Smooth muscle cell (in vitro differentiated cells): ENCODE data around the gene MCF2. TPM values are rescaled to one million over a fixed set of nuclear protein-coding genes. Genes with fewer than 3 reads are reported as not detected.

Experiments
- DNase-seq: peaks from one replicate; lab custom pipeline; 2025; ENCODE audit not compliant: unreplicated experiment; lab: John Stamatoyannopoulos, UW
- H2AFZ ChIP-seq: fragments of 200-600 bp; sonication (generic); 2 replicates; pipeline ENCODE4 v1.6.0; 2016; ENCODE audit warnings: antibody characterized with exemption, low read depth, mild to moderate bottlenecking
- H3F3A ChIP-seq: fragments of 200-600 bp; sonication (generic); 2 replicates; pipeline ENCODE4 v1.6.0; 2017; ENCODE audit warnings: antibody characterized with exemption, low read depth
- H3K27ac ChIP-seq: fragments of 200-600 bp; sonication (generic); 2 replicates; pipeline ENCODE4 v1.5.1; 2016; ENCODE audit warnings: low read depth, mild to moderate bottlenecking
- H3K27me3 ChIP-seq: fragments of 200-600 bp; sonication (generic); 2 replicates; pipeline ENCODE4 v1.6.1; 2016; ENCODE audit warnings: low read depth, mild to moderate bottlenecking
- H3K36me3 ChIP-seq: fragments of 200-600 bp; sonication (generic); 2 replicates; pipeline ENCODE4 v1.5.1; 2016; ENCODE audit warnings: low read depth
- H3K4me1 ChIP-seq: fragments of 200-600 bp; sonication (generic); 2 replicates; pipeline ENCODE4 v1.5.1; 2016; ENCODE audit warnings: low read depth
- H3K4me2 ChIP-seq: fragments of 200-600 bp; sonication (generic); 2 replicates; pipeline ENCODE4 v1.6.0; 2016; ENCODE audit warnings: mild to moderate bottlenecking
- H3K4me3 ChIP-seq: fragments of 200-600 bp; sonication (generic); 2 replicates; pipeline ENCODE4 v1.5.1; 2016; ENCODE audit warnings: mild to moderate bottlenecking
- H3K79me2 ChIP-seq: fragments of 200-600 bp; sonication (generic); 2 replicates; pipeline ENCODE4 v1.6.0; 2016; ENCODE audit warnings: low read depth, mild to moderate bottlenecking
- H3K9ac ChIP-seq: fragments of 200-600 bp; sonication (generic); 2 replicates; pipeline ENCODE4 v1.6.0; 2016; ENCODE audit warnings: low read depth
- H3K9me3 ChIP-seq: fragments of 200-600 bp; sonication (generic); replicated peaks from 2 replicates; pipeline ENCODE4 v1.5.1; 2016; ENCODE audit warnings: low read depth
- H4K20me1 ChIP-seq: fragments of 200-600 bp; sonication (generic); 2 replicates; pipeline ENCODE4 v1.6.0; 2016; ENCODE audit warnings: low read depth
- CTCF ChIP-seq: fragments of 200-600 bp; sonication (generic); IDR thresholded peaks from 2 replicates; pipeline ENCODE4 v1.5.1; 2017; ENCODE audit warnings: borderline replicate concordance, mild to moderate bottlenecking, antibody characterized with exemption; ENCODE audit not compliant: insufficient read depth, poor library complexity, severe bottlenecking
- WGBS: methylation state at CpG from one replicate; pipeline ENCODE4 v1.1.7; 2016; ENCODE audit warnings: low lambda C conversion rate; 5-methylcytosine and 5-hydroxymethylcytosine counted together
- polyA plus RNA-seq: library from polyadenylated mRNA; unstranded; fragments of >200 nt; fragmentation: Nextera tagmentation; extraction: Ambion mirVana; gene quantifications from 2 replicates; pipeline ENCODE4 v1.2.1, GENCODE V29; 2016
- total RNA-seq: library from RNA; depleted of rRNA; stranded (reverse); fragments of >200 nt; gene quantifications from 2 replicates; pipeline ENCODE4 v1.2.3, GENCODE V29; 2014

Gene MCF2
- total and polyA plus RNA-seq, 2 experiments from 2014 or later, result 0.18 TPM; not detected in 1

GRCh38 chrX:139725720-139726119, 17.8 kb upstream of the MCF2 start:
- Histone ChIP-seq H4K20me1 (no peaks in the 10 kb centered on the region), H3K4me3 (no peak overlapping the region), H3K9me3 (no peaks in the 10 kb centered on the region), H3K9ac (no peak overlapping the region), H3K27ac (no peak overlapping the region), H3K4me1 (no peaks in the 10 kb centered on the region), H2AFZ (no peak overlapping the region), H3K79me2 (no peaks in the 10 kb centered on the region), H3F3A (no peaks in the 10 kb centered on the region), H3K36me3 (no peaks in the 10 kb centered on the region), H3K4me2 (no peak overlapping the region), H3K27me3 (no peaks in the 10 kb centered on the region)
- no peak for DNase-seq
- TF ChIP-seq CTCF, result no peak
- WGBS, result 88% methylated on average over 1 of the region's 1 CpG

GRCh38 chrX:139724626-139725025, 16.7 kb upstream of the MCF2 start:
- Histone ChIP-seq H3K4me1 (no peaks in the 10 kb centered on the region), H3K27me3 (no peaks in the 10 kb centered on the region), H2AFZ (no peak overlapping the region), H3K36me3 (no peaks in the 10 kb centered on the region), H3K4me3 (no peak overlapping the region), H3K9me3 (no peaks in the 10 kb centered on the region), H3K4me2 (no peak overlapping the region), H3K9ac (no peak overlapping the region), H3F3A (no peaks in the 10 kb centered on the region), H3K79me2 (no peaks in the 10 kb centered on the region), H3K27ac (no peak overlapping the region), H4K20me1 (no peaks in the 10 kb centered on the region)
- no peak for DNase-seq
- 77% methylated on average over 2 of the region's 2 CpGs for WGBS
- TF ChIP-seq CTCF, result no peak

- H3K79me2 ChIP-seq, result no peaks in the 10 kb centered on the region
- H3K4me2 ChIP-seq, result no peak overlapping the region
- no peak overlapping the region for H3K27ac ChIP-seq
- H3K9ac ChIP-seq, result no peak overlapping the region
- no peak for TF ChIP-seq CTCF
- WGBS, result 84% methylated on average over 6 of the region's 6 CpGs
- no peaks in the 10 kb centered on the region for H4K20me1 ChIP-seq
- H3K9me3 ChIP-seq, result no peaks in the 10 kb centered on the region
- no peak overlapping the region for H2AFZ ChIP-seq
- no peaks in the 10 kb centered on the region for H3K27me3 ChIP-seq
- no peaks in the 10 kb centered on the region for H3K4me1 ChIP-seq
- H3F3A ChIP-seq, result no peaks in the 10 kb centered on the region
- H3K4me3 ChIP-seq, result no peak overlapping the region
- H3K36me3 ChIP-seq, result no peaks in the 10 kb centered on the region
- no peak for DNase-seq
Measured at GRCh38 chrX:139720979-139721378, 13.0 kb upstream of the MCF2 start.

- no peak overlapping the region for H3K4me3 ChIP-seq
- H3K4me2 ChIP-seq, result no peak overlapping the region
- H3K79me2 ChIP-seq, result no peaks in the 10 kb centered on the region
- no peaks in the 10 kb centered on the region for H3K27me3 ChIP-seq
- DNase-seq, result no peak
- WGBS, result 40% methylated on average over 5 of the region's 5 CpGs
- no peaks in the 10 kb centered on the region for H3F3A ChIP-seq
- H3K9me3 ChIP-seq, result no peaks in the 10 kb centered on the region
- H3K36me3 ChIP-seq, result no peaks in the 10 kb centered on the region
- no peak overlapping the region for H2AFZ ChIP-seq
- no peak for TF ChIP-seq CTCF
- H4K20me1 ChIP-seq, result no peaks in the 10 kb centered on the region
- no peak overlapping the region for H3K27ac ChIP-seq
- no peak overlapping the region for H3K9ac ChIP-seq
- no peaks in the 10 kb centered on the region for H3K4me1 ChIP-seq
Measured at GRCh38 chrX:139720136-139720535, 12.2 kb upstream of the MCF2 start.
